K562 (cell line): Measurements from ENCODE around the gene SEC16A. TPM values are rescaled to one million over a fixed set of nuclear protein-coding genes. Genes with fewer than 3 reads are reported as not detected.
A peak's percentile ranks its signal among the peaks of the same experiment; 100 is the strongest.

ENCODE experiments used
- ATAC-seq: fragments of 200-7000 bp; cut with Tn5 transposase; 3 replicates; pipeline ENCODE4 v1.9.1; 2020; ENCODE audit warnings: moderate library complexity
- BruUV-seq: library from RNA; stranded (reverse); fragments of 400-500 nt; replicated peaks from 2 replicates; lab custom pipeline; 2021; lab: Mats Ljungman, UMichigan
- CTCF ChIA-PET: fragments of 300-600 bp; formaldehyde crosslinking; extraction: SDS; loops from one replicate; lab custom pipeline; 2021; ENCODE audit warnings: low intra/inter-chr PET ratio; lab: Yijun Ruan, JAX
- POLR2A ChIA-PET: fragments of 300-600, 350-650 bp; sonication (Branson Sonifier 250); formaldehyde crosslinking; extraction: SDS; loops from one replicate; lab custom pipeline; 2021; ENCODE audit warnings: antibody characterized with exemption, inconsistent platforms; lab: Yijun Ruan, JAX
- DNase-seq, 4 experiments: peaks; one replicate each; pipeline versions ENCODE4 v3.0.0 to v3.0.0-alpha.2; 2011 to 2018; ENCODE audit warnings: low spot score in 3 of 4, mixed read lengths in 3 of 4; ENCODE audit errors: extremely low read depth in 1 of 4
- FAIRE-seq: peaks from 2 replicates; lab custom pipeline; 2011; peaks lifted over from hg19 to GRCh38; lab: Jason Lieb, UNC
- H2AFZ ChIP-seq: 2 replicates; pipeline ENCODE4 v1.6.0; 2011; ENCODE audit warnings: low read depth, low read length, control low read depth, inconsistent platforms
- H3K27ac ChIP-seq: fragments of 200-600 bp; 3 replicates; pipeline ENCODE4 v1.8.0; 2011; ENCODE audit warnings: low read depth, mild to moderate bottlenecking, control low read depth, inconsistent platforms, low read length, moderate library complexity, mixed read lengths; ENCODE audit errors: extremely low read depth
- H3K27me3 ChIP-seq, 2 experiments: fragments of 300-600 bp in 1 of 2; 2 replicates in 1 of 2; 3 replicates in 1 of 2; pipeline versions ENCODE4 v1.6.0 to v1.8.0; 2011; ENCODE audit warnings: inconsistent platforms in 2 of 2, low read length in 2 of 2, mild to moderate bottlenecking in 1 of 2, mixed read lengths in 1 of 2, moderate library complexity in 1 of 2; ENCODE audit not compliant: control insufficient read depth in 2 of 2, insufficient read depth in 2 of 2
- H3K36me3 ChIP-seq: fragments of 300-600 bp; 3 replicates; pipeline ENCODE4 v1.8.0; 2011; ENCODE audit warnings: mild to moderate bottlenecking, low read length, inconsistent platforms; ENCODE audit not compliant: control insufficient read depth, insufficient read depth
- H3K4me1 ChIP-seq, 2 experiments: fragments of 200-600 bp in 1 of 2; replicated peaks in 1 of 2; 2 replicates in 1 of 2; 3 replicates in 1 of 2; pipeline versions ENCODE4 v1.5.1 to v1.8.0; 2011; ENCODE audit warnings: inconsistent platforms in 2 of 2, low read length in 2 of 2, mild to moderate bottlenecking in 1 of 2, mixed read lengths in 1 of 2, moderate library complexity in 1 of 2; ENCODE audit not compliant: control insufficient read depth in 2 of 2, insufficient read depth in 2 of 2
- H3K4me2 ChIP-seq: 2 replicates; pipeline ENCODE4 v1.6.1; 2011; ENCODE audit warnings: low read length, control low read depth, inconsistent platforms, mixed read lengths; ENCODE audit not compliant: insufficient read depth
- H3K4me3 ChIP-seq: fragments of 200-600 bp; sonication (generic), shearing (Covaris generic); 2 replicates; pipeline ENCODE4 v1.5.1; 2016; ENCODE audit warnings: control low read depth, inconsistent platforms
- H3K79me2 ChIP-seq: fragments of 200-600 bp; 3 replicates; pipeline ENCODE4 v1.8.0; 2011; ENCODE audit warnings: low read length, inconsistent platforms; ENCODE audit not compliant: control insufficient read depth, insufficient read depth
- H3K9ac ChIP-seq, 2 experiments: 2 replicates each; pipeline versions ENCODE4 v1.6.0 to v1.6.1; 2011; ENCODE audit warnings: low read depth in 2 of 2, low read length in 2 of 2, control low read depth in 1 of 2, inconsistent platforms in 1 of 2, mild to moderate bottlenecking in 1 of 2, mixed read lengths in 1 of 2; ENCODE audit not compliant: insufficient read depth in 1 of 2
- H3K9me1 ChIP-seq: one replicate; pipeline ENCODE4 v1.6.0; 2011; ENCODE audit warnings: inconsistent platforms, mild to moderate bottlenecking, low read length, moderate library complexity; ENCODE audit not compliant: control insufficient read depth, insufficient read depth
- H3K9me3 ChIP-seq: replicated peaks from 2 replicates; pipeline ENCODE4 v1.5.1; 2011; ENCODE audit warnings: low read depth, low read length, inconsistent platforms; ENCODE audit not compliant: control insufficient read depth, insufficient read depth
- H4K20me1 ChIP-seq: replicated peaks from 2 replicates; pipeline ENCODE4 v1.6.1; 2011; ENCODE audit warnings: low read length, inconsistent platforms, mixed read lengths; ENCODE audit not compliant: control insufficient read depth, insufficient read depth
- ELF4 ChIP-seq: fragments of 450-650 bp; formaldehyde crosslinking; IDR thresholded peaks from 2 replicates; pipeline ENCODE4 v1.4.0; 2022; ENCODE audit warnings: missing genetic modification characterization
- NELFE ChIP-seq: IDR thresholded peaks from 2 replicates; pipeline ENCODE4 v1.6.1; 2011; ENCODE audit warnings: mild to moderate bottlenecking; ENCODE audit not compliant: insufficient read depth, insufficient read length
- POLR2G ChIP-seq: fragments of 200-400 bp; formaldehyde crosslinking; IDR thresholded peaks from 2 replicates; pipeline ENCODE4 v1.6.1; 2017; ENCODE audit warnings: low read depth, mild to moderate bottlenecking, antibody characterized with exemption, low read length, moderate library complexity
- PTBP1 ChIP-seq: fragments of 200-400 bp; formaldehyde crosslinking; IDR thresholded peaks from 2 replicates; pipeline ENCODE4 v1.6.1; 2017; ENCODE audit warnings: low read depth, low read length
- RBFOX2 ChIP-seq: fragments of 200-400 bp; formaldehyde crosslinking; IDR thresholded peaks from 2 replicates; pipeline ENCODE4 v1.6.1; 2017; ENCODE audit warnings: low read depth, mild to moderate bottlenecking, low read length, moderate library complexity
- RFX5 ChIP-seq: IDR thresholded peaks from 2 replicates; pipeline ENCODE4 v1.6.1; 2011; ENCODE audit warnings: low read depth, mild to moderate bottlenecking, improper control_type of control experiment, low read length
- U2AF2 ChIP-seq: fragments of 200-400 bp; formaldehyde crosslinking; optimal IDR thresholded peaks from 2 replicates; pipeline ENCODE3; 2017; ENCODE audit warnings: low read depth, mild to moderate bottlenecking, low read length
- ZNF124 ChIP-seq: sonication (generic); formaldehyde crosslinking; IDR thresholded peaks from 2 replicates; pipeline ENCODE4 v1.8.1; 2022; ENCODE audit warnings: missing genetic modification reagents
- ZNF408 ChIP-seq: fragments of 250-450 bp; sonication (Bioruptor Pico); IDR thresholded peaks from 2 replicates; pipeline ENCODE4 v1.4.0; 2020; ENCODE audit warnings: low read depth, mild to moderate bottlenecking, moderate library complexity
- ZNF778 ChIP-seq: fragments of 450-650 bp; formaldehyde crosslinking; IDR thresholded peaks from 2 replicates; pipeline ENCODE4 v1.4.0; 2020; ENCODE audit warnings: mild to moderate bottlenecking, moderate library complexity
- WGBS: fragments of 100-300 bp; shearing (Covaris generic); methylation state at CpG from one replicate; pipeline ENCODE4 v1.1.6; 2016; ENCODE audit warnings: low coverage, mixed read lengths; ENCODE audit not compliant: insufficient coverage; ENCODE audit errors: missing lambda C conversion rate; 5-methylcytosine and 5-hydroxymethylcytosine counted together
- in situ Hi-C: fragments of 300-500 bp; cut with MboI; formaldehyde crosslinking; loops from 4 replicates; pipeline ENCODE4 v1.15.0; 2018; ENCODE audit warnings: inconsistent platforms, mixed read lengths
- intact Hi-C: fragments of 100-400 bp; cut with micrococcal nuclease; formaldehyde crosslinking; loops from 2 replicates; pipeline ENCODE4 v1.14.2; 2022
- polyA plus RNA-seq, 8 experiments: library from polyadenylated mRNA; depleted of rRNA in 4 of 8; stranded (reverse) in 5 of 8; unstranded in 3 of 8; fragments of >200 nt; fragmentation: Nextera tagmentation in 2 of 8; fragmentation: Illumina TruSeq in 1 of 8; extraction: Ambion mirVana in 2 of 8; extraction: Trizol in 1 of 8; gene quantifications; 2 replicates each; pipeline versions ENCODE4 v1.2.1 to v1.2.3, GENCODE V29; 2011 to 2014; ENCODE audit warnings: inconsistent platforms in 1 of 8, missing spikeins in 1 of 8
- total RNA-seq, 7 experiments: library from RNA; depleted of rRNA in 6 of 7; stranded (reverse); fragments of >200 nt in 6 of 7; fragmentation: Illumina TruSeq in 2 of 7; extraction: Trizol in 2 of 7; gene quantifications; 2 replicates each; pipeline versions ENCODE4 v1.2.1 to v1.2.3, GENCODE V29; 2011 to 2021; ENCODE audit warnings: low replicate concordance in 1 of 7

The SEC16A gene
- total and polyA plus RNA-seq, 9 of the 15 experiments (the other 6 are each of a cell fraction or from before 2014, with no cell fraction given): 8.3 to 62.8 (median 14.0) TPM

DNA sequence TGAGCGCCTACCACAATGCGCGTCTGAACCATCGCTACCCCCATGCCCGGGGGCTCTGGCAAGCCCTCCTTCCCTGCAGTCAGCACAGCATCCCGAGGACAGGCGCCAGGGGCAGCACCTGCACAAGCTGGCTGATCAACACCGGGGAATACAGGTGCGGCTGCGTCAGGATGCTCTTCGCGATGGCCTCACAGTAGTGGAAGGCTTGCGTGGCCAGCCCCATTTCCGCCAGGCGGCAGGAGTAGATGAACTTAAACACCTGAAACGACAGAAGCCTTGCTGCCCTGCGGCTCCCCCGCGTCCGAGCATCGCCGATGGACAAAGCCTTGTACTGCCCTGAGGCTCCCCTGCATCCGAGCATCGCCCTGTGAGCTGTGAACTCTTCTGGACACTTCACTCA is 25.5 kb downstream of the SEC16A start:
- Histone ChIP-seq H2AFZ (no peak overlapping the region), H3K4me1 (0 out of 5 replicates have a peak, but pooled peaks cover 0 to 3% of the 10 kb centered on the region in 2 experiments), H3K9ac (no peak overlapping the region), H3K79me2 (no peaks in the 10 kb centered on the region), H3K9me1 (no peaks in the 10 kb centered on the region), H3K27ac (no peak overlapping the region), H3K9me3 (no peaks in the 10 kb centered on the region), H3K36me3 (peaks cover 85% of the 10 kb centered on the region), H4K20me1 (no peaks in the 10 kb centered on the region), H3K4me3 (no peak overlapping the region), H3K4me2 (no peak overlapping the region), H3K27me3 (no peaks in the 10 kb centered on the region)
- no peak for TF ChIP-seq ZNF124
- TF ChIP-seq RBFOX2: peak; percentile 33; the same call in 1 of the 2 replicates
- no peak for TF ChIP-seq PTBP1
- peak; percentile 54 for TF ChIP-seq POLR2G
- TF ChIP-seq NELFE: no peak
- TF ChIP-seq U2AF2: no peak
- no peak for TF ChIP-seq ELF4 (CRISPR knock-in tag)
- no peak for TF ChIP-seq RFX5
- no peak for TF ChIP-seq ZNF408 (CRISPR knock-in tag)
- TF ChIP-seq ZNF778: no peak
- WGBS: 96% methylated on average over 17 of the region's 24 CpGs
- no TSS peak for BruUV-seq
- ChIA-PET CTCF (no interaction called here), POLR2A (interaction anchor here (0.6 to 2.1 kb wide), 7 partner anchors 8 to 379 kb away, joined by 4 to 7 read pairs (median 5); no protein-coding TSS in a partner anchor)
- intact Hi-C loops: no loop called here
- ATAC-seq (no peak), DNase-seq (no peak), FAIRE-seq (no peak)
- in situ Hi-C loops: no loop called here
